SH-SY5Y (cell line): ENCODE data around the gene CMTM3.

ENCODE experiments used
- GATA2 ChIP-seq: IDR thresholded peaks from 2 replicates; pipeline ENCODE4 v1.6.1; 2011; ENCODE audit warnings: mild to moderate bottlenecking, low read depth, low read length
- GATA3 ChIP-seq: IDR thresholded peaks from 2 replicates; pipeline ENCODE4 v1.6.1; 2011; ENCODE audit warnings: low read depth, mild to moderate bottlenecking, low read length, moderate library complexity

- TF ChIP-seq GATA3 (no peak), GATA2 (no peak)
Observed at GRCh38 chr16:66600477-66600876, 4.0 kb upstream of the CMTM3 start.
